ENCODE results near the gene GGCX.

The GGCX gene

DNA sequence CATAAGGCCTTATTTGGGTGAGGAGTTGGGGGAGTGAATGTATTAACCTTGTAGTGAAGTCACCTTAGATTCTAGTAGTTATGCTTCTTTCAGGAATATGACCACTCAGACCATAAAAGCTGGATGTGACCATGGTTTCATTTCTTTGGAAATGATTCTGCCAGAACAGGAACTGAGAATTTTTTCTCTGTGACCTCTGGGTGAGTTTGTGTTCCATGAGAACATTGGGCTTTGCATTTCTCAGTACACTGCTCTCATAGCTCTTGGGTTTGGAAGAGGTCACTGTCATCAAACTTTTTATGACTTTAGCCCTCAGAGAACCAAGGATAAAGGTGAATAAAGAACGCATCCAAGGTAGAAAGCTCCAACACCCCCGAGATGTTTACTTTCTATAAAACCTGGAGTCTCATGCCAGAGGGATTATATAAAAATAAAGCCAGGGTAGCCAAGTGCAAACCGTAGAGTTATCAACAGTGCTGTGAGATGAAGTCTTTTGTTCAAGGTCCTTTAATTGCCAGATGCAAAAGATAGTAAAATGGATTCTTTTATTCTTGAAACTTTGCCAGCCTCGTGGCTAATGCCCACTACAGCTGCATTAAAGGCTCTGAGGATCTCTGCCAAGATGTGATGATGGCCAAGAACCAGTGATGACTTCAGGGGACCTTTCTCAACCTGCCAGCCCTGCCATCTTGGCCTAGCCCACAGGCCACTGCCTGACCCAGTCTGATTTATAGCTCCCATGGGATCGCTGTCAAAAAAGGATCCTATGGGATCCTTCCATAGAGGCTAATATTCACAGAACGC is 50.1 kb downstream of the GGCX start:
- H3K4me3 ChIP-seq (ENCODE audit: low read depth, low read length) = no peak overlapping the region
- H3K27ac ChIP-seq (ENCODE audit: low read depth, low read length) = 0 out of 2 replicates have a peak overlapping the region, but pooled peaks have one; percentile 1
- H3K4me1 ChIP-seq (ENCODE audit: control insufficient read depth, insufficient read depth, low read length, unreplicated experiment) = peaks cover 17% of the 10 kb centered on the region
- no peaks in the 10 kb centered on the region for H3K79me2 ChIP-seq (ENCODE audit: control insufficient read depth, insufficient read depth, low read length, unreplicated experiment)
- H2AFZ ChIP-seq (ENCODE audit: low read length, unreplicated experiment) = no peak overlapping the region
- H3K36me3 ChIP-seq (ENCODE audit: insufficient read depth, low read length) = no peaks in the 10 kb centered on the region
- no peaks in the 10 kb centered on the region for H3K27me3 ChIP-seq (ENCODE audit: insufficient read depth, low read length)

- no peak overlapping the region for H3K27ac ChIP-seq (ENCODE audit: low read depth, low read length)
- peak overlapping the region; percentile 49 for H2AFZ ChIP-seq (ENCODE audit: low read length, unreplicated experiment)
- H3K4me1 ChIP-seq (ENCODE audit: control insufficient read depth, insufficient read depth, low read length, unreplicated experiment) = peaks cover 56% of the 10 kb centered on the region
- H3K79me2 ChIP-seq (ENCODE audit: control insufficient read depth, insufficient read depth, low read length, unreplicated experiment) = no peaks in the 10 kb centered on the region
- no peaks in the 10 kb centered on the region for H3K36me3 ChIP-seq (ENCODE audit: insufficient read depth, low read length)
- no peaks in the 10 kb centered on the region for H3K27me3 ChIP-seq (ENCODE audit: insufficient read depth, low read length)
- no peak overlapping the region for H3K4me3 ChIP-seq (ENCODE audit: low read depth, low read length)
Measured at GRCh38 chr2:85506768-85507181, 54.5 kb downstream of the GGCX start.

DNA sequence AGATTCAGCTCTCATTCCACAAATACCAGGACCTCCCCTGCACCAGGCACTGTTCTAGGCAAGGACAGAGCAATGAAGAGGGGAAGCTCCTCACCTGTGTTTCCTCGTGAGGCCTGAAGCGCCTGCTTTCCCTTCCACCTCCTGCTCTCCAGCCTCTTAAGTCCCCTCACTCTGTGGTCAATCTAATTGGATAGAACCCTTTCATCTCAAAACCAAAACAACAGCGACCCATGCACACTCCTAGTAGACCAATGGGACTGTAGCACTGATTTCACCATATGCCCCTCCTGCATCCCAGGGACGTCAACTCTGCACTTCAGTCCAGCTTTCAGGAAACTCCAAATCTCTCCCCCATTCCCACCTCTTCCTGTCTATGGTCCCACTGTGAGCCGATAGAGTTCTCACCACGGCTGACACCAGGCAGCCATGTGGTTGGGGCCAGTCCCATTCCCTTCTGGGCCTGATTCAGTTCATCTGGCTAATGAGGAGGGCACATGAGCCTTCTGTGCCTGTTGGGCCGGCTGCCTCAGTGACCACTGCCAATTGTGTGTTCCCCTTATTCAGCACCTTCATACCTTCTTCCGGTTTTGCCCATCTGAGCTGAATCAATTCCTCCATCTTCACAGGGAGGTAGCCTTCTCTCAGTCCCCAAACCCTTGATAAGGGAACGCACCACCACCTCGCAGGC is 55.6 kb downstream of the GGCX start:
- Histone ChIP-seq H3K4me1 (ENCODE audit: control insufficient read depth, insufficient read depth, low read length, unreplicated experiment) (peaks cover 46% of the 10 kb centered on the region), H2AFZ (ENCODE audit: low read length, unreplicated experiment) (no peak overlapping the region), H3K27ac (ENCODE audit: low read depth, low read length) (peak overlapping the region; percentile 68), H3K36me3 (ENCODE audit: insufficient read depth, low read length) (no peaks in the 10 kb centered on the region), H3K79me2 (ENCODE audit: control insufficient read depth, insufficient read depth, low read length, unreplicated experiment) (no peaks in the 10 kb centered on the region), H3K4me3 (ENCODE audit: low read depth, low read length) (no peak overlapping the region), H3K27me3 (ENCODE audit: insufficient read depth, low read length) (no peaks in the 10 kb centered on the region)

DNA sequence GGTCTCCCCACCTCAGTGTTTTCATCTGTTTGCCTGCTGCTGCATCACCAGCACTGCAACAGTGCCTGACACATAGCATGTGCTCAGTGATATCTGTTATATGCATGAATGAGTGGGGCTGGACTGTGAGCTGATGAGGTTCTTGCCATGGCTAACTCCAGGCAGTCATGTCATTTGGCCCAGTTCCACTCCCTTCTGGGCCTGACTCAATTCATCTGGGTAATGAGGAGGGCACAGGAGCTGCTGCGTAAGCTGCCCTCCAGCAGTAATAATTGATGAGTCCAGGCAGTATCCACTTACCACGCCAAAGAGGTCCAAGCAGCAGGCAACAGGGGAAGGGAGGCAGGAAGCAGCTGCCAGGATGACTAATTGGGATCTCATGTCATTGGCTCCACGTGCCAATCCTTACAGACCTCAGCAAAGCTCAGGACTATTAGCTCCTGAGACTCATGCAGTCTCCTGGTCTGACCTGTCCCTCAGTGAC is 56.5 kb downstream of the GGCX start:
- Histone ChIP-seq H3K27me3 (ENCODE audit: insufficient read depth, low read length) (no peaks in the 10 kb centered on the region), H3K79me2 (ENCODE audit: control insufficient read depth, insufficient read depth, low read length, unreplicated experiment) (no peaks in the 10 kb centered on the region), H2AFZ (ENCODE audit: low read length, unreplicated experiment) (no peak overlapping the region), H3K27ac (ENCODE audit: low read depth, low read length) (peak overlapping the region; percentile 68), H3K4me1 (ENCODE audit: control insufficient read depth, insufficient read depth, low read length, unreplicated experiment) (peaks cover 45% of the 10 kb centered on the region), H3K36me3 (ENCODE audit: insufficient read depth, low read length) (no peaks in the 10 kb centered on the region), H3K4me3 (ENCODE audit: low read depth, low read length) (no peak overlapping the region)

GRCh38 chr2:85503851-85504777 is 57.2 kb downstream of the GGCX start:
- Histone ChIP-seq H3K4me3 (ENCODE audit: low read depth, low read length) (no peak overlapping the region), H3K27ac (ENCODE audit: low read depth, low read length) (peak overlapping the region; percentile 68), H2AFZ (ENCODE audit: low read length, unreplicated experiment) (peak overlapping the region; percentile 55), H3K27me3 (ENCODE audit: insufficient read depth, low read length) (no peaks in the 10 kb centered on the region), H3K36me3 (ENCODE audit: insufficient read depth, low read length) (no peaks in the 10 kb centered on the region), H3K4me1 (ENCODE audit: control insufficient read depth, insufficient read depth, low read length, unreplicated experiment) (peaks cover 49% of the 10 kb centered on the region), H3K79me2 (ENCODE audit: control insufficient read depth, insufficient read depth, low read length, unreplicated experiment) (no peaks in the 10 kb centered on the region)

GRCh38 chr2:85503168-85503850 is 58.0 kb downstream of the GGCX start:
- H3K36me3 ChIP-seq (ENCODE audit: insufficient read depth, low read length) = no peaks in the 10 kb centered on the region
- H3K79me2 ChIP-seq (ENCODE audit: control insufficient read depth, insufficient read depth, low read length, unreplicated experiment) = no peaks in the 10 kb centered on the region
- H3K27me3 ChIP-seq (ENCODE audit: insufficient read depth, low read length) = no peaks in the 10 kb centered on the region
- H3K4me1 ChIP-seq (ENCODE audit: control insufficient read depth, insufficient read depth, low read length, unreplicated experiment) = peaks cover 53% of the 10 kb centered on the region
- peak overlapping the region; percentile 68 for H3K27ac ChIP-seq (ENCODE audit: low read depth, low read length)
- peak overlapping the region; percentile 55 for H2AFZ ChIP-seq (ENCODE audit: low read length, unreplicated experiment)
- no peak overlapping the region for H3K4me3 ChIP-seq (ENCODE audit: low read depth, low read length)

GRCh38 chr2:85502720-85503119 is 58.6 kb downstream of the GGCX start:
- peaks cover 53% of the 10 kb centered on the region for H3K4me1 ChIP-seq (ENCODE audit: control insufficient read depth, insufficient read depth, low read length, unreplicated experiment)
- no peaks in the 10 kb centered on the region for H3K36me3 ChIP-seq (ENCODE audit: insufficient read depth, low read length)
- H3K27ac ChIP-seq (ENCODE audit: low read depth, low read length) = no peak overlapping the region
- H3K4me3 ChIP-seq (ENCODE audit: low read depth, low read length) = no peak overlapping the region
- no peaks in the 10 kb centered on the region for H3K79me2 ChIP-seq (ENCODE audit: control insufficient read depth, insufficient read depth, low read length, unreplicated experiment)
- H2AFZ ChIP-seq (ENCODE audit: low read length, unreplicated experiment) = no peak overlapping the region
- no peaks in the 10 kb centered on the region for H3K27me3 ChIP-seq (ENCODE audit: insufficient read depth, low read length)

DNA sequence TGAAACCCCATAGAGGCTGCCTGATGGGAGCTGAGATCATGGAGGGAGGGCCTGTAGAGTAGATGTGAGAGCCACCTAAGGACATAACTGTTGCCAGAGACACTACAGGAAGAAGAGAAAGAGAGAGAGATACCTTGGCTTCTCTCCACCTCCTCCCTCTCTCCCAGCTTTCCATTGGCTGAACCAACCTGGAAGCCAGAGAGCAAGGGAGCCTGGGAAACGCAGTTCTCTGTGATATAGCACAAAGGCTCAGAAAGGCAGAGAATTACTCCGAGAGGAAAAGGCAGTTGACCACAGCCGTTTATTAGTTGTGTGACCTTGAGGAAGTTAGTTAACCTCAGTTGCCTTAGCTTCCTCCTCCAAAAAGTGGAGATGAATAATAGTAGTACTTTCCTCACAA is 60.0 kb downstream of the GGCX start:
- Histone ChIP-seq H2AFZ (ENCODE audit: low read length, unreplicated experiment) (no peak overlapping the region), H3K27me3 (ENCODE audit: insufficient read depth, low read length) (no peaks in the 10 kb centered on the region), H3K79me2 (ENCODE audit: control insufficient read depth, insufficient read depth, low read length, unreplicated experiment) (no peaks in the 10 kb centered on the region), H3K36me3 (ENCODE audit: insufficient read depth, low read length) (no peaks in the 10 kb centered on the region), H3K4me1 (ENCODE audit: control insufficient read depth, insufficient read depth, low read length, unreplicated experiment) (peaks cover 47% of the 10 kb centered on the region), H3K4me3 (ENCODE audit: low read depth, low read length) (no peak overlapping the region), H3K27ac (ENCODE audit: low read depth, low read length) (no peak overlapping the region)

DNA sequence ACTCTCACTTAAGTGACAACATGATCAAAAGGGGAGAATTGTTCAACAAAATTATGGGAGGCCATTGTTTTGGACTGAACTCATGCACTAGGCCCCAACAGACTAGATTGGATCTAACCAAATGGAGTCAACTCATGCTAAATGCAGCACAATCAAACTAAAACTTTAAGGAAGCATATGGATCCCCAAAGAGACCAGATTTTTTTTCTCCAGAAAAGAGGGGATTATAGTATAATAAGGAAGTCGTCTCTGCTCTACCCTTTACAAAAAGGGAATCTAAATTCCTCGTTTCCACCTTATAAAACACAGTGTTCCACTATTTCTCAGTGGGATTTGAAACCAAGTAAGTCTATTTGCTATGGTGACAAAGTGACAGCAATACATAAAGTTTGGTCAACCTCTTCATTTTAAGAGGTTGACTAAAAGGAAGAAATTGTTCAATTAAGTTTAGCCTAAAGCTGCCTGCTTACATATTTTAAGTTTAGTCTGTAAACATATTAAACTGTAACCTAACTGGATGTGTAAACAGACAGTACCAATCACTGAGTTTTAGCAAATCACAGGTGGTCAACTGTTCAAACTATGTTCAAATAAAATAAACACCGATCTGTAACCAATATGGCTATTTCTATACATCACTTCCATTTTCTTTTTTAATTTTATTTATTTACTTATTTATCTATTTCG is 63.2 kb downstream of the GGCX start:
- Histone ChIP-seq H3K4me1 (ENCODE audit: control insufficient read depth, insufficient read depth, low read length, unreplicated experiment) (peaks cover 17% of the 10 kb centered on the region), H3K4me3 (ENCODE audit: low read depth, low read length) (no peak overlapping the region), H3K27ac (ENCODE audit: low read depth, low read length) (no peak overlapping the region), H3K79me2 (ENCODE audit: control insufficient read depth, insufficient read depth, low read length, unreplicated experiment) (no peaks in the 10 kb centered on the region), H3K27me3 (ENCODE audit: insufficient read depth, low read length) (no peaks in the 10 kb centered on the region), H3K36me3 (ENCODE audit: insufficient read depth, low read length) (no peaks in the 10 kb centered on the region), H2AFZ (ENCODE audit: low read length, unreplicated experiment) (no peak overlapping the region)

Data from ACC112 (cell line).